Stimulated activated CD8-positive, alpha-beta memory T cell treated with anti-CD3 and anti-CD28 coated beads, Interleukin-12 subunit alpha, Interleukin-12 subunit beta, amount 100 ng/mL, for 24 hours (primary cell): Measurements from ENCODE around the gene HK1.

Source experiments
- DNase-seq: peaks from one replicate; pipeline ENCODE4 v3.0.0-alpha.2; 2020; ENCODE audit errors: extremely low read depth

HK1 gene

GRCh38 chr10:69348816-69349541, 70.7 kb downstream of the HK1 start:
- DNase-seq = no peak

GRCh38 chr10:69349542-69349888, 71.2 kb downstream of the HK1 start:
- no peak for DNase-seq

GRCh38 chr10:69351589-69351988, 73.3 kb downstream of the HK1 start:
- DNase-seq = no peak

DNA sequence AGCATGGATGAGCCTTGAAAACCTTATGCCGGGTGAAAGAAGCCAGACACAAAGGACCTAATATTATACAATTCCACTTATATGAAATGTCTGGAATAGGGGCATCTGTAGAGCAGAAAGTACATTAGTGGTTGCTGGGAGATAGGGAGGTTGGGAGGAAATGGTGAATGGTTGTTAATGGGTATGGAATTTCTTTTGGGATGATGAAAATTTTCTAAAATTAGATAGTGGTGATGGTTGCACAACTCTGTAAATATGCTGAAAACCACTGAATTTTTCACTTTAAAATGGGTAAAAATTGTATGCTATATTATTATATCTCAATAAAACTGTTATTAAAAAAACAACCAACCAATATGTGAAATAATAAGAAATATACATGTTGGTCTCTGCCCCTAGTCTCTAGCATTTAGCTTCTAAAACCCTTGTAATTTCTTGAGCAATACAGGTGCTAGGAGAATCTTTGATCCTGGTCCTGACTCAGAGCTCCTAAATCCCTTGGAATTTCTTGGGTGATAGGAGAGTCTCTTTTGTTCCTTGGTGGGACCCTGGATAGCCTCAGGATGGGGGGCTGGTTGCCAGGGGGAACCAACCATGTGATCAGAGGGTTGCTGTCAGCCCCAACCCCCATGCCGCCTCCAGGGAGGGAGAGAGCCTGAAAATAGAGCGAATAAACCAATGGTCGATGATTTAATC, 74.4 kb downstream of the HK1 start:
- no peak for DNase-seq

- no peak for DNase-seq
Measured at GRCh38 chr10:69353977-69354635, 75.8 kb downstream of the HK1 start.

- no peak for DNase-seq
Measured at GRCh38 chr10:69356187-69356586, 77.9 kb downstream of the HK1 start.

DNA sequence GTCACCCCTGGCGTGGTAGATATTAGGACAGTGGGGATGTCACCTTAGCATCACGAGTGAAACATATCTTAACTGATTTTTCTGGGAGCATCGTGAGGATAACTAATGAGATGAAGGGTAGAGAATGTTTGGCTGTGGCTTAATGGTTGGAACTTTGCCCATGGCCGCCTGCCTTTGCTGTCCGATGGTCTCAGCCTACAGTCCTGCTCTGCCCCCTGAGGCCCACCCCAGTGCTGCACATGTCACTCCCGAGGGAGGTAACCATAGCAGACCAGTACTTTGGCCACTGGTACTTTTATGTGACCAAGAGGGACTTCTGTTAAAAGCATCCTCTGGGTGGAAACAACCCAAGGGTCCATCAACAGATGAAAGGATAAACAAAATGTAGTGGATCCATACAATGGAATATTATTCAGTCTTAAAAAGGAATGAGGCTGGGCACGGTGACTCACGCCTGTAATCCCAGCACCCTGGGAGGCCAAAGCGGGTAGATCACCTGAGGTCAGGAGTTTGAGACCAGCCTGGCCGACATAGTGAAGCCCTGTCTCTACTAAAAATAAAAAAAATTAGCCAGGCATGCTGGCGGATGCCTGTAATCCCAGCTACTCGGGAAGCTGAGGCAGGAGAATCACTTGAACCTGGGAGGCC, 80.0 kb downstream of the HK1 start:
- DNase-seq = no peak

DNA sequence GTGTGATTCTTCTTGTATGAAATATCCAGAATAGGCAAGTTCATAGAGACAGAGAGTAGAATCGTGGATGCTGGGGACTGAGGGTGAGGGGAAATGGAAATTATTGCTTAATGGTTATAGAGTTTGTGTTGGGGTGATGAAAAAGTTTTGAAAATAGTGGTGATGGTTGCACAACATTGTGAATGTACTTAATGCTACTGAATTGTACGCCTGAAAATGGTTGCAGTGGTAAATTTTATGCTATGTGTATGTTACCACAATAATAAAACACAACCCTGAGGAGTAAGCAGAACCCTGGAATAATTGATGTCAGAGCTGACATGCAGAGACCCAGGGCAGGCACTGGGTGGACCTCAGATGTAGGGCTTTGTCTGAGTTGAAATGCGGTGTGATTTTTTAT, 80.9 kb downstream of the HK1 start:
- no peak for DNase-seq

DNA sequence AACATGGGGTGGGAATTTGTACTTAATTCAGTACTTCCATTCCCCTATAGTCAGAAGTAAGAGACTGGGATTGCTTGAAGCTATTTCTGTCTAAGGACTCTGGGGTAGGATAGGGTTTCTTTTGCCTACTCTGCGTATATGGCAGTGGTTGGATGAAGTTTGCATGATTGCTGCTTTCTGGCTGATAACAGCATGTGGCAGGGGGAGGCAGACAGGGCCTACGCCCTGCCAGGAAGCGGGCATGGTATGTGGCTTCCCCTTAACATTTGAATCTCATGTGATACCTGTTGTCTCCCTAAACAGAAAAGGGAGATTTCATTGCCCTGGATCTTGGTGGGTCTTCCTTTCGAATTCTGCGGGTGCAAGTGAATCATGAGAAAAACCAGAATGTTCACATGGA, 81.3 kb downstream of the HK1 start:
- no peak for DNase-seq

- no peak for DNase-seq
Measured at GRCh38 chr10:69360485-69361302, 82.4 kb downstream of the HK1 start.

GRCh38 chr10:69361303-69361614, 83.0 kb downstream of the HK1 start:
- no peak for DNase-seq

GRCh38 chr10:69362471-69362954, 84.2 kb downstream of the HK1 start:
- no peak for DNase-seq

DNA sequence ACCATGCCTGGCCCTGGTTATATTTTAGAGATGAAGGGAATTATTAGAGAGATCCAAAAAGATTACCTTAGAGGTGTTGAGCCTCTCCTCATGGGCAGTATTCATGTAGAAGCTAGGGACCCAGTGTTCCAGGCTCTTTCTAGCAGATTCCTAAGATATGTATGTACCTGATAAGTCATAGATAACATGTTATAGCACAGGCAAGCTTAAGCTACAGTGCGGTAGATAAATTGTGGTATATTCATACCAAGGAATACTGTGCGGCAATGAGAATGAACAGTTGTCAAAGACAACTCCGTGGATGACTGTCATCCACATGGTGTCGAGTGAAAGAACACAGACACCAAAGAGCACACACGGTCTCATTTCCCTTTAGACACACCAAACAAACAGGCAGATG, 85.4 kb downstream of the HK1 start:
- DNase-seq = no peak

- no peak for DNase-seq
Measured at GRCh38 chr10:69364232-69364940, 86.1 kb downstream of the HK1 start.

GRCh38 chr10:69366738-69367137, 88.4 kb downstream of the HK1 start:
- DNase-seq = no peak

DNA sequence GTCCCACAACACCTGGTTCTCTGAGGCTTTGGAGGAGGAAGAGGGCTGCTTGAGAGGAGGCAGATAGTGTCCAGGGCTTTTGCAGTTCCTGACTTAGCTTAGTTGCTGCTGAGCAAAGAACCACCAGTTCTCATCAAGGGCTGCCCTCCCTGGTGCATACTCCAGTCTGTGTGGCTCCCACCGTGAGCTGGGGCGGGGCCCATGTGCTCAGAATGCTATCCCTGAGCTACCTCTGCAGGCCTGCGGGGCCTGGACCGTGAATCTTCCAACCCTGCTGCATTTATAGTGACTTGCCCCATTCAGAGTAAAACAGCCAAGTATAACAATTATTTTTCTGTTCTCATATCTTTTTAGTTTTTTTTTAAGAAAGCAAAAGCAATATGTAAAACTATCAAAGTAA, 89.2 kb downstream of the HK1 start:
- DNase-seq = no peak

DNA sequence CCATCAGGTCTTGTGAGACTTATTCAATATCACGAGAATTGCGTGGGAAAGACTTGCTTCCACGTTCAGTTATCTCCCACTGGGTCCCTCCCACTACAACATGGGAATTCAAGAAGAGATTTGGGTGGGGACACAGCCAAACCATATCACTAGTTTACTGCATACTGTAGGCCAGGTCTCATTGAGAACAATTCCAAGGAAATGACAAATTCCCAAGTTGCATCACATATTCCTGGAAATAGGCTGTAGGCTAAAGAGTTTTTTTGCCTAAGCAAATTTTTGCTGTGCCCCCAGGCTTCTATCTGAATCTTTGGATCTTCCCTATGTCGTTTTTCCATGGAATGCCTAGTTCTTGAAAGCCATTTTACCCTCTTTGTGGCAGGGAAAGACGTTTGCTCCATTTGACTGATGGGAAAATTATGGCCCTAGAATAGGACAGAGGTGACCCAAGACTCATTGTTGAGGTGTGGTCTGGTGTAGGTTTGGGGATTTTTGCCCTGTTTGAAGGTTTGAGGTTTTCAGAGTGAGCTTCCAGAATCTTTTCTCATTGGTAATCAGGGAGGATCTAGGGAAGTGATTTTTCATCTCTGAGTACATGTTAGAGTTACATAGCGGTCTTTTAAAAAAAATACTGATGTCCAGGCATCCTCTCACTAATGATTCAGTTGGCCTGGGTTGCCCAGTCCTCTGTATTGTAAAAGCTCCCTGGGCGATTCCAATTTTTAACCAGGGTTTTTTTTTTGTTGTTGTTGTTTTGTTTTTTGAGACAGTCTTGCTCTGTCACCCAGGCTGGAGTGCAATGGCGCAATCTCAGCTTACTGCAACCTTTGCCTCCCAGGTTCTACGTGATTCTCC, 94.1 kb downstream of the HK1 start:
- DNase-seq = no peak

GRCh38 chr10:69374242-69374641, 95.9 kb downstream of the HK1 start:
- DNase-seq = no peak

DNA sequence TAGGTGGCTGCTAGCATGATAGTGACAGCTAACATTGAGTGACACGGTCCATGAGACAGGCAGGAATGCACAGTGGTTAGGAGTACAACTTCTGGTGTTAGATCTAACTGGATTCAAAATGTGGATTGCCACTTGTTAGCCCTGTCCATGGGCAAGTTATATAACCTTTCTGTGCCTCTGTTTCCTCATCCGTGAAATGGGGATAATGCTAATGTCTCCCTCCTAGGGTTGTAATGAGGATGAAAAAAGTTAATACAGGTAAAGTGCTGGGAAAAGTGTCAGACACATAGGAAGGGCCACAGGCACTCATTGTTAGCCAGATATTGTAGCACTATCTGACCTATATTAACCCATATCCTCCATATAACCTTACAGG, 96.6 kb downstream of the HK1 start:
- DNase-seq = no peak
